Sciatic nerve (tissue), 2 donors: ENCODE results near the gene NFYA. TPM values are rescaled to one million over a fixed set of nuclear protein-coding genes. Genes with fewer than 3 reads are reported as not detected.
"Not testable (repeated sequence)": the region's sequence is repeated elsewhere in the genome, so short reads cannot be mapped to it uniquely, and the experiment has no call there.

ENCODE experiments used
- ATAC-seq: fragments of 200-7000 bp; cut with Tn5 transposase; one replicate; pipeline ENCODE4 v1.9.1; 2020; ENCODE audit warnings: mild to moderate bottlenecking, moderate library complexity
- DNase-seq: peaks from one replicate; pipeline ENCODE4 v3.0.0-alpha.2; 2020; ENCODE audit warnings: low spot score
- intact Hi-C: fragments of 100-400 bp; cut with DNase I; formaldehyde crosslinking; loops from one replicate; pipeline ENCODE4 v1.14.2; 2022
- total RNA-seq: library from RNA; stranded (reverse); fragmentation: NEBNext Ultra II Directional; extraction: Animal tissue kit (Norgen Biotek cat#: 25700); gene quantifications from one replicate; pipeline ENCODE4 v1.2.1, GENCODE V29; 2021
- donor health status: DM: no; HTN: no; CAD: no.
- donor health status: DM: no; HTN: no; CAD: no.

NFYA gene
- total RNA-seq, 1 donor from 2014 or later = 27.7 TPM

GRCh38 chr6:41092421-41093140, 19.8 kb downstream of the NFYA start:
- intact Hi-C loops = no loop called here
- ATAC-seq (no peak), DNase-seq (no peak)

- ATAC-seq (no peak), DNase-seq (no peak)
- intact Hi-C loops = no loop called here
Observed at GRCh38 chr6:41093729-41094128, 21.0 kb downstream of the NFYA start.

- intact Hi-C loops = no loop called here
- ATAC-seq = no peak
- DNase-seq = no peak
Observed at GRCh38 chr6:41097467-41098090, 24.8 kb downstream of the NFYA start.

GRCh38 chr6:41098366-41098765, 25.6 kb downstream of the NFYA start:
- intact Hi-C loops = no loop called here
- DNase-seq = no peak
- no peak for ATAC-seq

- ATAC-seq = peak; percentile 26
- intact Hi-C loops = no loop called here
- peak; percentile 60 for DNase-seq
Observed at GRCh38 chr6:41100871-41101287, 28.1 kb downstream of the NFYA start.

- DNase-seq = no peak
- no peak for ATAC-seq
- intact Hi-C loops = no loop called here
Observed at GRCh38 chr6:41103847-41104246, 31.1 kb downstream of the NFYA start.

- ATAC-seq = no peak
- intact Hi-C loops = no loop called here
- no peak for DNase-seq
Observed at GRCh38 chr6:41111017-41111416, 38.2 kb downstream of the NFYA start.

- intact Hi-C loops, ATAC-seq, DNase-seq: not testable (repeated sequence)
Observed at GRCh38 chr6:41115027-41115426, 42.3 kb downstream of the NFYA start.

GRCh38 chr6:41119508-41119907, 46.7 kb downstream of the NFYA start:
- intact Hi-C loops = no loop called here
- no peak for DNase-seq
- ATAC-seq = no peak

- ATAC-seq (no peak), DNase-seq (no peak)
- intact Hi-C loops = no loop called here
Observed at GRCh38 chr6:41120058-41120457, 47.3 kb downstream of the NFYA start.

GRCh38 chr6:41122373-41122772, 49.6 kb downstream of the NFYA start:
- DNase-seq (no peak), ATAC-seq (no peak)
- intact Hi-C loops = no loop called here

- intact Hi-C loops = no loop called here
- ATAC-seq (no peak), DNase-seq (no peak)
Observed at GRCh38 chr6:41122918-41123317, 50.1 kb downstream of the NFYA start.

GRCh38 chr6:41125282-41125681, 52.5 kb downstream of the NFYA start:
- ATAC-seq (no peak), DNase-seq (no peak)
- intact Hi-C loops = no loop called here

- DNase-seq = no peak
- intact Hi-C loops = no loop called here
- no peak for ATAC-seq
Observed at GRCh38 chr6:41132254-41132653, 59.5 kb downstream of the NFYA start.

- no peak for DNase-seq
- intact Hi-C loops = no loop called here
- no peak for ATAC-seq
Observed at GRCh38 chr6:41135062-41135832, 62.5 kb downstream of the NFYA start.

GRCh38 chr6:41136911-41137310, 64.1 kb downstream of the NFYA start:
- intact Hi-C loops = no loop called here
- DNase-seq (no peak), ATAC-seq (no peak)

- DNase-seq = no peak
- no peak for ATAC-seq
- intact Hi-C loops = no loop called here
Observed at GRCh38 chr6:41147917-41148316, 75.1 kb downstream of the NFYA start.
